ENCODE data around the gene LAS1L.

- no peak for TF ChIP-seq POU5F1 (IDR thresholded peaks at IDR 0.05; ENCODE audit: borderline replicate concordance, low read depth, low read length, partially characterized antibody)
- TF ChIP-seq POLR2A (conservative IDR thresholded peaks at IDR 0.05): no peak
- no peak for TF ChIP-seq ZZZ3 (IDR thresholded peaks at IDR 0.05)
- TF ChIP-seq, protein P1, sequence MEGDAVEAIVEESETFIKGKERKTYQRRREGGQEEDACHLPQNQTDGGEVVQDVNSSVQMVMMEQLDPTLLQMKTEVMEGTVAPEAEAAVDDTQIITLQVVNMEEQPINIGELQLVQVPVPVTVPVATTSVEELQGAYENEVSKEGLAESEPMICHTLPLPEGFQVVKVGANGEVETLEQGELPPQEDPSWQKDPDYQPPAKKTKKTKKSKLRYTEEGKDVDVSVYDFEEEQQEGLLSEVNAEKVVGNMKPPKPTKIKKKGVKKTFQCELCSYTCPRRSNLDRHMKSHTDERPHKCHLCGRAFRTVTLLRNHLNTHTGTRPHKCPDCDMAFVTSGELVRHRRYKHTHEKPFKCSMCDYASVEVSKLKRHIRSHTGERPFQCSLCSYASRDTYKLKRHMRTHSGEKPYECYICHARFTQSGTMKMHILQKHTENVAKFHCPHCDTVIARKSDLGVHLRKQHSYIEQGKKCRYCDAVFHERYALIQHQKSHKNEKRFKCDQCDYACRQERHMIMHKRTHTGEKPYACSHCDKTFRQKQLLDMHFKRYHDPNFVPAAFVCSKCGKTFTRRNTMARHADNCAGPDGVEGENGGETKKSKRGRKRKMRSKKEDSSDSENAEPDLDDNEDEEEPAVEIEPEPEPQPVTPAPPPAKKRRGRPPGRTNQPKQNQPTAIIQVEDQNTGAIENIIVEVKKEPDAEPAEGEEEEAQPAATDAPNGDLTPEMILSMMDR (IDR thresholded peaks at IDR 0.05 in 2 of 3, conservative IDR thresholded peaks at IDR 0.05 in 1 of 3; ENCODE audit: insufficient read depth in 2 of 3, low read depth in 1 of 3, low read length in 3 of 3): no peak
- TF ChIP-seq ILF3 (IDR thresholded peaks at IDR 0.05; ENCODE audit: borderline replicate concordance): no peak
- no peak for TF ChIP-seq ZNF174 (CRISPR knock-in tag; IDR thresholded peaks at IDR 0.05)
- TF ChIP-seq, protein P2, sequence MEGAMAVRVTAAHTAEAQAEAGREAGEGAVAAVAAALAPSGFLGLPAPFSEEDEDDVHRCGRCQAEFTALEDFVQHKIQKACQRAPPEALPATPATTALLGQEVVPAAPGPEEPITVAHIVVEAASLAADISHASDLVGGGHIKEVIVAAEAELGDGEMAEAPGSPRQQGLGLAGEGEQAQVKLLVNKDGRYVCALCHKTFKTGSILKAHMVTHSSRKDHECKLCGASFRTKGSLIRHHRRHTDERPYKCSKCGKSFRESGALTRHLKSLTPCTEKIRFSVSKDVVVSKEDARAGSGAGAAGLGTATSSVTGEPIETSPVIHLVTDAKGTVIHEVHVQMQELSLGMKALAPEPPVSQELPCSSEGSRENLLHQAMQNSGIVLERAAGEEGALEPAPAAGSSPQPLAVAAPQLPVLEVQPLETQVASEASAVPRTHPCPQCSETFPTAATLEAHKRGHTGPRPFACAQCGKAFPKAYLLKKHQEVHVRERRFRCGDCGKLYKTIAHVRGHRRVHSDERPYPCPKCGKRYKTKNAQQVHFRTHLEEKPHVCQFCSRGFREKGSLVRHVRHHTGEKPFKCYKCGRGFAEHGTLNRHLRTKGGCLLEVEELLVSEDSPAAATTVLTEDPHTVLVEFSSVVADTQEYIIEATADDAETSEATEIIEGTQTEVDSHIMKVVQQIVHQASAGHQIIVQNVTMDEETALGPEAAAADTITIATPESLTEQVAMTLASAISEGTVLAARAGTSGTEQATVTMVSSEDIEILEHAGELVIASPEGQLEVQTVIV (CRISPR knock-in tag; IDR thresholded peaks at IDR 0.05; ENCODE audit: borderline replicate concordance): no peak
- TF ChIP-seq, protein P3, sequence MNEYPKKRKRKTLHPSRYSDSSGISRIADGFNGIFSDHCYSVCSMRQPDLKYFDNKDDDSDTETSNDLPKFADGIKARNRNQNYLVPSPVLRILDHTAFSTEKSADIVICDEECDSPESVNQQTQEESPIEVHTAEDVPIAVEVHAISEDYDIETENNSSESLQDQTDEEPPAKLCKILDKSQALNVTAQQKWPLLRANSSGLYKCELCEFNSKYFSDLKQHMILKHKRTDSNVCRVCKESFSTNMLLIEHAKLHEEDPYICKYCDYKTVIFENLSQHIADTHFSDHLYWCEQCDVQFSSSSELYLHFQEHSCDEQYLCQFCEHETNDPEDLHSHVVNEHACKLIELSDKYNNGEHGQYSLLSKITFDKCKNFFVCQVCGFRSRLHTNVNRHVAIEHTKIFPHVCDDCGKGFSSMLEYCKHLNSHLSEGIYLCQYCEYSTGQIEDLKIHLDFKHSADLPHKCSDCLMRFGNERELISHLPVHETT (CRISPR knock-in tag; conservative IDR thresholded peaks at IDR 0.05 in 1 of 2, IDR thresholded peaks at IDR 0.05 in 1 of 2): no peak
Measured at GRCh38 chrX:65522739-65523372, 11.7 kb downstream of the LAS1L start.
